ENCODE data around the gene CMKLR1.

The CMKLR1 gene

GRCh38 chr12:108361606-108362005 lies 22.5 kb upstream of the CMKLR1 start:
- DNase-seq: no peak

- no peak for DNase-seq
Measured at GRCh38 chr12:108360487-108360886, 21.4 kb upstream of the CMKLR1 start.

GRCh38 chr12:108360057-108360456 lies 20.9 kb upstream of the CMKLR1 start:
- DNase-seq: no peak

GRCh38 chr12:108358580-108358965 lies 19.5 kb upstream of the CMKLR1 start:
- no peak for DNase-seq

GRCh38 chr12:108357834-108358579 lies 18.9 kb upstream of the CMKLR1 start:
- DNase-seq: no peak

GRCh38 chr12:108356835-108357806 lies 18.0 kb upstream of the CMKLR1 start:
- DNase-seq: no peak

- no peak for DNase-seq
Measured at GRCh38 chr12:108355069-108355468, 16.0 kb upstream of the CMKLR1 start.

GRCh38 chr12:108352591-108352990 lies 13.5 kb upstream of the CMKLR1 start:
- no peak for DNase-seq

- no peak for DNase-seq
Measured at GRCh38 chr12:108350511-108350910, 11.4 kb upstream of the CMKLR1 start.

- no peak for DNase-seq
Measured at GRCh38 chr12:108349278-108349688, 10.2 kb upstream of the CMKLR1 start.

- DNase-seq: no peak
Measured at GRCh38 chr12:108348842-108349241, 9.7 kb upstream of the CMKLR1 start.

- DNase-seq: no peak
Measured at GRCh38 chr12:108346727-108347710, 7.9 kb upstream of the CMKLR1 start.

GRCh38 chr12:108345716-108346633 lies 6.9 kb upstream of the CMKLR1 start:
- DNase-seq: no peak

- no peak for DNase-seq
Measured at GRCh38 chr12:108342985-108343384, 3.9 kb upstream of the CMKLR1 start.

- DNase-seq: no peak
Measured at GRCh38 chr12:108341854-108342847, 3.0 kb upstream of the CMKLR1 start.

- no peak for DNase-seq
Measured at GRCh38 chr12:108341356-108341755, 2.2 kb upstream of the CMKLR1 start.

GRCh38 chr12:108340037-108340436 lies 926 bp upstream of the CMKLR1 start:
- DNase-seq: no peak

- DNase-seq: no peak
Measured at GRCh38 chr12:108337235-108338223, 1.6 kb downstream of the CMKLR1 start.

Data from NCI-H748 treated with DMSO at 0.1 percent for 48 hours (cell line).